Endometrial microvascular endothelial cells (primary cell): ENCODE results near the gene ABCA2. TPM values are rescaled to one million over a fixed set of nuclear protein-coding genes. Genes with fewer than 3 reads are reported as not detected.

Experiments
- in situ Hi-C: cut with HindIII; loops from 2 replicates; pipeline ENCODE4 v1.10.0; 2017; ENCODE audit warnings: low sequenced_read_pairs, low pct_unique_long_range_greater_than_20kb; ENCODE audit errors: inconsistent ontology term
- total RNA-seq: library from RNA; depleted of rRNA; stranded (reverse); fragments of >200 nt; gene quantifications from one replicate; pipeline ENCODE4 v1.2.3, GENCODE V29; 2015; ENCODE audit errors: inconsistent ontology term

The ABCA2 gene
- total RNA-seq, 1 donor from 2014 or later: 4.0 TPM

GRCh38 chr9:136961279-136962065 lies 66.6 kb downstream of the ABCA2 start:
- in situ Hi-C loops: no loop called here

DNA sequence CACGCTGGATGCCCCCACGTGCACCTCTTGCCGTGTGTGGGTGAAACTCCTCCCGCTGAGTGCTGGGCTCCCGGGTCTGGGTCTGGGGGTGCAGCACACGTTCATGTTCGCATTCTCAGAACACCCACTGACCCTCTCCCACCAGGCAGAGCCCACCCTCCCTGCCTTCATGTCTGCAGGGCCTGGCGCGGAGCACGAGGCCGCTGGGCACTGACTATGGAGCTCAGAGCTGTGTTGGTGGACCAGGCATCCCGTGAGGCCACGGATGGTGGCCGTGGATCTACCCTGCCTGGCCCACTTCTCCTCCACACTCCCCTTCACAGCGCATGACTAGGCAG lies 67.1 kb downstream of the ABCA2 start:
- in situ Hi-C loops: no loop called here

DNA sequence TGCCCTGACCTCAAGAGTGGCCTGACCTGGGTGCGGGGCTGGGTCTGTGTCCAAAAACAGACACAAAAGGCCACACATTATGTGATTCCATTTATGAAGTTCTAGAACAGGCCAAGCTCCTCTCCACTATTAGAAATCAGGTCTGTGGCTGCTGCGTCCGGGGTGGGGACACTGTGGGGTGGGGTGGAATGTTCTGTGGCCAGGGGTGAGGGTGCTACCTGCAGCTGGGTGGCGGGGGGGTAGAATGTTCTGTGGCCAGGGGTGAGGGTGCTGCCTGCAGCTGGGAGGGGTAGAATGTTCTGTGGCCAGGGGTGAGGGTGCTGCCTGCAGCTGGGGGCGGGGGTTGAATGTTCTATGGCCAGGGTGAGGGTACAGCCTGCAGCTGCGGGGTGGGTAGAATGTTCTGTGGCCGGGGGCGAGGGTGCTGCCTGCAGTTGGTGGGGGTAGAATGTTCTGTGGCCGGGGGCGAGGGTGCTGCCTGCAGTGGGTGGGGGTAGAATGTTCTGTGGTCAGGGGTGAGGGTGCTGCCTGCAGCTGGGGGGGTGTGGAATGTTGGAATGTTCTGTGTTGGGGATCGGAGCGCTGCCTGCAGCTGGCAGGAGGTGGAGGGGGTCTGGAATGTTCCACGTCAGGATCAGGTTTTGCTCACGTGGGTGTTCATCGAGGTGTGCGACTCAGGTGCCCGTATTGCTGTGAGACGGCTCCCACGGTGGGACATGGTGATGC lies 67.7 kb downstream of the ABCA2 start:
- in situ Hi-C loops: no loop called here

DNA sequence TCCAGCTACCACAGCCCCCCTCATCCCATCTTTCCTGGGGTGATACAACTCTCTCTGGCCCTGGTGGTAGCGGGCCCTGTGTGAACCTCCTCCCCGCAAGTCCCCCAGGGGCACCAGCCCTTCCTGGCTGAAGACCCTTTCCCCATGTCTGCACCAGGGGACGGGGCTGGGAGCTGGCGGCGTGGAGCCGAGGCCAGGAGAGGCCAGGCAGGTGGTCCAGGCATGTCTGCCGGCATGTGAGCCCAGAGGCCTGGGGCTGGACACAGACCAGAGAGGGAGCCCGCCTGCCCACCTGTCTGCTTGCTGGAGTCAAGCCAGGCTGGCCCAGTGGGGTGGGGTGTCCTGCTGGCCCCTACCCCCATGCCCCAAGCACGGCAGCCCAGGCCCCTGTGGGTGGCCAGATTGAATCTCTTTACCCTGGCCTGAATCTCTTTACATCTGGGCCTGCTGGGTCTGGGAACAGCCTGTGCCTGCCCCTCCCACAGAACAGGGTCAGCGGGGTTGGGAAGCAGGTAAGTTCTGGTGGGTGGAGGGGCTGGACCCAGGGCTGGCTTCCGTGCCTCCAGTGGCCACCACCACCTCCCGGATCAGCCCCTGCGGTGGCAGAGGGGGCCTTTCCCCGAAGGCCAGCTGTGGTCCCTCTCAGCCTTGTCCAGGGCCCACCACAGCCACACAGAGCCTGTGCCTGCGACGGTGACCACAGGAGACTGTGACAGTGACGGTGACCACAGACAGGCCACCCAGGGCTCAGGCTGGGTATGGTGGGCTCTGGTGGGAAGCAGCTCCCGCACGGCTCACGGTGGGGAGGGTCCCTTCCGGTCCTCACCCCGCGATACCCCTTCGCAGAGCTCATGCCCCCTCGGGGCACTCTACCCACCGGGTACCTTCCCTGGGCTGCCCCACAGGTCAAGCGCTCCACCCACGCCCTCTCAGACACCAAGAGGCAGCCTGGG lies 68.9 kb downstream of the ABCA2 start:
- in situ Hi-C loops: no loop called here

- in situ Hi-C loops: no loop called here
Measured at GRCh38 chr9:136958473-136958872, 69.6 kb downstream of the ABCA2 start.

GRCh38 chr9:136957901-136958300 lies 70.1 kb downstream of the ABCA2 start:
- in situ Hi-C loops: no loop called here

- in situ Hi-C loops: no loop called here
Measured at GRCh38 chr9:136957461-136957860, 70.6 kb downstream of the ABCA2 start.

Other genes starting within 250 kb of the ABCA2 start
- gene TMEM141, start 236.9 kb downstream of the ABCA2 start, total RNA-seq: 72.7 TPM
- gene CCDC183, start 231.9 kb downstream of the ABCA2 start, total RNA-seq: not detected
- gene RABL6, start 220.3 kb downstream of the ABCA2 start, total RNA-seq: 125 TPM
- gene AJM1, start 185.8 kb downstream of the ABCA2 start, total RNA-seq: 0.46 TPM
- gene PHPT1, start 178.8 kb downstream of the ABCA2 start, total RNA-seq: 95.9 TPM
- gene MAMDC4, start 175.9 kb downstream of the ABCA2 start, total RNA-seq: 1.0 TPM
- gene EDF1, start 161.9 kb downstream of the ABCA2 start, total RNA-seq: 440 TPM
- 16.7 TPM for gene TRAF2, start 141.7 kb downstream of the ABCA2 start, total RNA-seq
- 212 TPM for gene FBXW5, start 83.5 kb downstream of the ABCA2 start, total RNA-seq
- gene C8G, start 83.0 kb downstream of the ABCA2 start, total RNA-seq: not detected
- not detected for gene LCN12, start 76.0 kb downstream of the ABCA2 start, total RNA-seq
- gene PTGDS, start 50.7 kb downstream of the ABCA2 start, total RNA-seq: not detected
- gene LCNL1, start 45.2 kb downstream of the ABCA2 start, total RNA-seq: not detected
- 49.0 TPM for gene PAXX, start 35.8 kb downstream of the ABCA2 start, total RNA-seq
- 4.8 TPM for gene CLIC3, start 31.7 kb downstream of the ABCA2 start, total RNA-seq
- not detected for gene FUT7, start 3.9 kb upstream of the ABCA2 start, total RNA-seq
- 65.7 TPM for gene NPDC1, start 17.9 kb upstream of the ABCA2 start, total RNA-seq
- gene ENTPD2, start 25.8 kb upstream of the ABCA2 start, total RNA-seq: not detected
- gene SAPCD2, start 42.3 kb upstream of the ABCA2 start, total RNA-seq: 38.5 TPM
- gene UAP1L1, start 49.3 kb upstream of the ABCA2 start, total RNA-seq: 13.8 TPM
- 106 TPM for gene MAN1B1, start 58.7 kb upstream of the ABCA2 start, total RNA-seq
- 99.2 TPM for gene DPP7, start 86.5 kb upstream of the ABCA2 start, total RNA-seq
- not detected for gene GRIN1, start 110.9 kb upstream of the ABCA2 start, total RNA-seq
- not detected for gene LRRC26, start 141.8 kb upstream of the ABCA2 start, total RNA-seq
- not detected for gene TMEM210, start 143.8 kb upstream of the ABCA2 start, total RNA-seq
- 14.9 TPM for gene ANAPC2, start 160.3 kb upstream of the ABCA2 start, total RNA-seq
- gene SSNA1, start 160.4 kb upstream of the ABCA2 start, total RNA-seq: 117 TPM
- 8.8 TPM for gene TPRN, start 172.5 kb upstream of the ABCA2 start, total RNA-seq
- gene TMEM203, start 177.4 kb upstream of the ABCA2 start, total RNA-seq: 28.1 TPM
- 19.6 TPM for gene NDOR1, start 177.5 kb upstream of the ABCA2 start, total RNA-seq
- not detected for gene RNF208, start 194.0 kb upstream of the ABCA2 start, total RNA-seq
- gene CYSRT1, start 196.9 kb upstream of the ABCA2 start, total RNA-seq: not detected
- not detected for gene RNF224, start 199.3 kb upstream of the ABCA2 start, total RNA-seq
- not detected for gene SLC34A3, start 202.7 kb upstream of the ABCA2 start, total RNA-seq
- 1,061 TPM for gene TUBB4B, start 213.1 kb upstream of the ABCA2 start, total RNA-seq
- not detected for gene STPG3, start 223.0 kb upstream of the ABCA2 start, total RNA-seq
- 72.0 TPM for gene NELFB, start 227.1 kb upstream of the ABCA2 start, total RNA-seq
- gene TOR4A, start 249.5 kb upstream of the ABCA2 start, total RNA-seq: 53.1 TPM